OCI-LY1 (cell line): ENCODE measurements around the gene PLCXD3.

Experiments
- H2AFZ ChIP-seq: fragments of 200-600 bp; sonication (generic), shearing (Covaris generic); 2 replicates; pipeline ENCODE4 v1.6.0; 2014; ENCODE audit warnings: antibody characterized with exemption, mild to moderate bottlenecking, low read length
- H3F3A ChIP-seq: fragments of 200-600 bp; sonication (generic), shearing (Covaris generic); 2 replicates; pipeline ENCODE4 v1.6.0; 2014; ENCODE audit warnings: mild to moderate bottlenecking, antibody characterized with exemption, low read length, moderate library complexity; ENCODE audit not compliant: insufficient read depth
- H3K27ac ChIP-seq: fragments of 200-600 bp; sonication (generic); 2 replicates; pipeline ENCODE4 v1.5.1; 2014; ENCODE audit warnings: low read length, mixed run types, mild to moderate bottlenecking, low read depth; ENCODE audit not compliant: poor library complexity, severe bottlenecking
- H3K27me3 ChIP-seq: fragments of 200-600 bp; sonication (generic); 2 replicates; pipeline ENCODE4 v1.6.0; 2014; ENCODE audit warnings: antibody characterized with exemption, mild to moderate bottlenecking, low read length, moderate library complexity; ENCODE audit not compliant: insufficient read depth
- H3K36me3 ChIP-seq: fragments of 200-600 bp; sonication (generic); 2 replicates; pipeline ENCODE4 v1.6.1; 2014; ENCODE audit warnings: mild to moderate bottlenecking, antibody characterized with exemption, low read length, moderate library complexity, mixed read lengths; ENCODE audit not compliant: insufficient read depth
- H3K4me1 ChIP-seq: fragments of 200-600 bp; sonication (generic); 2 replicates; pipeline ENCODE4 v1.5.1; 2014; ENCODE audit warnings: mild to moderate bottlenecking, low read length, moderate library complexity; ENCODE audit not compliant: insufficient read depth, severe bottlenecking
- H3K4me2 ChIP-seq: fragments of 200-600 bp; sonication (generic), shearing (Covaris generic); 2 replicates; pipeline ENCODE4 v1.6.1; 2014; ENCODE audit warnings: low read length
- H3K4me3 ChIP-seq: fragments of 200-600 bp; sonication (generic); 2 replicates; pipeline ENCODE4 v1.5.1; 2014; ENCODE audit warnings: low read length, low read depth, mild to moderate bottlenecking, mixed read lengths; ENCODE audit not compliant: poor library complexity, severe bottlenecking
- H3K79me2 ChIP-seq: fragments of 200-600 bp; shearing (Covaris generic); 2 replicates; pipeline ENCODE4 v1.6.1; 2016; ENCODE audit warnings: mixed run types, low read length, mixed read lengths; ENCODE audit not compliant: insufficient read depth
- H3K9ac ChIP-seq: fragments of 200-600 bp; sonication (generic), shearing (Covaris generic); 2 replicates; pipeline ENCODE4 v1.6.1; 2014; ENCODE audit warnings: mild to moderate bottlenecking, low read length, mixed read lengths
- H3K9me2 ChIP-seq: fragments of 200-600 bp; sonication (generic), shearing (Covaris generic); 2 replicates; pipeline ENCODE4 v1.6.1; 2014; ENCODE audit warnings: low read depth, mild to moderate bottlenecking, low read length, mixed read lengths
- H3K9me3 ChIP-seq: fragments of 200-600 bp; shearing (Covaris generic); 2 replicates; pipeline ENCODE4 v1.6.1; 2014; ENCODE audit warnings: low read length, mixed read lengths
- H4K20me1 ChIP-seq: fragments of 200-600 bp; sonication (generic), shearing (Covaris generic); 2 replicates; pipeline ENCODE4 v1.6.0; 2016; ENCODE audit warnings: mild to moderate bottlenecking, low read length; ENCODE audit not compliant: insufficient read depth
- EZH2 ChIP-seq: fragments of 200-600 bp; sonication (generic), shearing (Covaris generic); IDR thresholded peaks from 2 replicates; pipeline ENCODE4 v1.8.0; 2017; ENCODE audit warnings: borderline replicate concordance, mixed run types, mild to moderate bottlenecking, antibody characterized with exemption, low read length, moderate library complexity, mixed read lengths
- TF ChIP-seq, protein P1 (sequence below): fragments of 200-600 bp; sonication (generic), shearing (Covaris generic); IDR thresholded peaks from 2 replicates; pipeline ENCODE4 v1.5.1; 2017; ENCODE audit warnings: mild to moderate bottlenecking, antibody characterized with exemption, low read length, moderate library complexity, mixed read lengths

The PLCXD3 gene

DNA sequence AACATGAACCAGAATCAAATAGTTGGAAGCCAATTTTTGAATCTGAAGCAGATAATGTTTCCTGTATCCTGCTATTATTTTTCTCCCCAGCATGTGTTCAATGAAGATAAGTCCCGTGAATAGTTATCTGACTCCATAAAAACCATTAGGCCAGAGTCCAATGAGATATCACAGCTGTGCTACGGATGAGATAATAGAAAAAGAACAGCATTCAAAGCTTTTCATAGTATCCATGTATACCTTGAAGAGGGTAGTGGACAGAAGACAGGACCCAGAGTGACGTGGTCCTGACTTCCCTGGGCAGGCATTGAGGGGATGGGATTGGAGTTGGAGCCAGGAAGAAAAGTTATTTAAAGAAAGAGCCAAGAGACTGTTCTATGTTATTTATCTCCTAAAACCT, 246.4 kb downstream of the PLCXD3 start:
- Histone ChIP-seq H3K9ac (no peak overlapping the region), H3K4me3 (no peak overlapping the region), H3K4me1 (no peaks in the 10 kb centered on the region), H3F3A (no peaks in the 10 kb centered on the region), H3K36me3 (no peaks in the 10 kb centered on the region), H3K9me2 (no peaks in the 10 kb centered on the region), H3K27ac (no peak overlapping the region), H4K20me1 (no peaks in the 10 kb centered on the region), H2AFZ (no peak overlapping the region), H3K9me3 (no peaks in the 10 kb centered on the region), H3K79me2 (no peaks in the 10 kb centered on the region), H3K4me2 (no peak overlapping the region), H3K27me3 (no peaks in the 10 kb centered on the region)
- TF ChIP-seq, protein P1, sequence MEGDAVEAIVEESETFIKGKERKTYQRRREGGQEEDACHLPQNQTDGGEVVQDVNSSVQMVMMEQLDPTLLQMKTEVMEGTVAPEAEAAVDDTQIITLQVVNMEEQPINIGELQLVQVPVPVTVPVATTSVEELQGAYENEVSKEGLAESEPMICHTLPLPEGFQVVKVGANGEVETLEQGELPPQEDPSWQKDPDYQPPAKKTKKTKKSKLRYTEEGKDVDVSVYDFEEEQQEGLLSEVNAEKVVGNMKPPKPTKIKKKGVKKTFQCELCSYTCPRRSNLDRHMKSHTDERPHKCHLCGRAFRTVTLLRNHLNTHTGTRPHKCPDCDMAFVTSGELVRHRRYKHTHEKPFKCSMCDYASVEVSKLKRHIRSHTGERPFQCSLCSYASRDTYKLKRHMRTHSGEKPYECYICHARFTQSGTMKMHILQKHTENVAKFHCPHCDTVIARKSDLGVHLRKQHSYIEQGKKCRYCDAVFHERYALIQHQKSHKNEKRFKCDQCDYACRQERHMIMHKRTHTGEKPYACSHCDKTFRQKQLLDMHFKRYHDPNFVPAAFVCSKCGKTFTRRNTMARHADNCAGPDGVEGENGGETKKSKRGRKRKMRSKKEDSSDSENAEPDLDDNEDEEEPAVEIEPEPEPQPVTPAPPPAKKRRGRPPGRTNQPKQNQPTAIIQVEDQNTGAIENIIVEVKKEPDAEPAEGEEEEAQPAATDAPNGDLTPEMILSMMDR, result no peak
- no peak for TF ChIP-seq EZH2

DNA sequence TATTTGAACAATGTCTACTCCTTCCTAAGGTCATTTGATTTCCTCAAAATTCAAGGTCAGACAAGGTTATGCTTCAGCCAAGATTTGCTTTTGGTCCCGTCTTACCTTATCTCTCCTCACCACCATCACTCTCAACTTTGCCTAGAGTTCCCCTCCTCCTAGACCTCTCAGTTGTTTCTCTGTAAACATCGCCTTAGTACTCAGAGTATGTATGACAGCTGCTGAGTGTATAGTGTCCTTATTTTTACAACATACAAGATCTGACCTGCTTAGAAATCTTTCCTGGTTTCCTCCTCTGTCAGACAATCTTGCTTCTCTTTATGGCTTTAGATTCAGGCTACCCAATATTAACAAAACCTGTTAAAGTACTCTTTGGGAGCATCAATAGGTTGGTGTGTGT, 247.1 kb downstream of the PLCXD3 start:
- Histone ChIP-seq H3K9ac (no peak overlapping the region), H3K36me3 (no peaks in the 10 kb centered on the region), H3K4me3 (no peak overlapping the region), H3K27me3 (no peaks in the 10 kb centered on the region), H3F3A (no peaks in the 10 kb centered on the region), H3K4me2 (no peak overlapping the region), H3K27ac (no peak overlapping the region), H3K9me3 (no peaks in the 10 kb centered on the region), H3K9me2 (no peaks in the 10 kb centered on the region), H4K20me1 (no peaks in the 10 kb centered on the region), H3K4me1 (no peaks in the 10 kb centered on the region), H3K79me2 (no peaks in the 10 kb centered on the region), H2AFZ (no peak overlapping the region)
- TF ChIP-seq, protein P1, result no peak
- TF ChIP-seq EZH2, result no peak
